Endometrial microvascular endothelial cells (primary cell): ENCODE results near the gene PRKCH. TPM values are rescaled to one million over a fixed set of nuclear protein-coding genes. Genes with fewer than 3 reads are reported as not detected.

Source experiments
- in situ Hi-C: cut with HindIII; loops from 2 replicates; pipeline ENCODE4 v1.10.0; 2017; ENCODE audit warnings: low sequenced_read_pairs, low pct_unique_long_range_greater_than_20kb; ENCODE audit errors: inconsistent ontology term
- total RNA-seq: library from RNA; depleted of rRNA; stranded (reverse); fragments of >200 nt; gene quantifications from one replicate; pipeline ENCODE4 v1.2.3, GENCODE V29; 2015; ENCODE audit errors: inconsistent ontology term

The PRKCH gene
- total RNA-seq, 1 donor from 2014 or later, result 116 TPM

DNA sequence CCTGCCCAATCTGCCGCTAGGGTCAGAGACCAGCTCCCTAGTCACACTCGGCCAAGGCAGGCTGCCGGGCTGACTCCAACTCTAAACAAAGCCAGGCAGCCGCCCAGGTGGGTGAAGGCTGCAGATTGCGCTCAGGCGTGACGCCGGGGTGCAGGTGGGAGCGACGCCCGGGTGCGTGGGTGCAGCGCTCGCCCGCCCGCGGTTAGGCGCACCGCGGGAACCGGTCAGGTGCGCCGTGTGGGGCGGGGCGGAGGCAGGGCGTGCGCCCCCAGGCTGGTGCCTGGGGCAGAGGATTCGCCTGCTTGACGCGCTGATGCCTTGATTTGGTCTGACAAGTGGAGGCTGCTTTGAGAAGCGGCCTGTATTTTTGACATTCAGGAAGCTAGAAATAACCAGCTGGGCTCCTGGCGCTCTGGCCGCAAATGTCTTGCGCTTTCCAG, 247.2 kb downstream of the PRKCH start:
- in situ Hi-C loops, result no loop called here

DNA sequence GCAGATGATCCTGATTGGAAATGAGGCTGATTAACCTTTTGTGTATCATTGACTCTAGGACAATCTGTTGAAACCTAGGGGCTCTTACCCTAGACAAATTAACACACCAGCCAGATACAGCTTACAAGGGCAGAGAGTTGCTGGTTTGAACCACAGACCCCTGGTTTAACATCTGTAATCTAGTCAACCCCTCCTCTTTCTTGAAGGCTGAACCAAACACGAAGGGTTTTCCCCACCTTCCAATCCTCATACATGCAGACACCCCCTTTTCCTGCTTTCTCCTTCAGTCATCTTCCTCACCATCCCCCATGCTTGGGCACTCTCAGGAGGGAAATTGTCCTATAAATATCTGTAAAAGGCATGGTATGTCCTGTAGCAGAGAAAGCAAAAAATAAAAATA, 247.9 kb downstream of the PRKCH start:
- in situ Hi-C loops, result no loop called here

- in situ Hi-C loops, result no loop called here
Observed at GRCh38 chr14:61569812-61570548, 248.6 kb downstream of the PRKCH start.

- in situ Hi-C loops, result no loop called here
Observed at GRCh38 chr14:61570549-61571290, 249.3 kb downstream of the PRKCH start.

- in situ Hi-C loops, result no loop called here
Observed at GRCh38 chr14:61571917-61572316, 250.5 kb downstream of the PRKCH start.

DNA sequence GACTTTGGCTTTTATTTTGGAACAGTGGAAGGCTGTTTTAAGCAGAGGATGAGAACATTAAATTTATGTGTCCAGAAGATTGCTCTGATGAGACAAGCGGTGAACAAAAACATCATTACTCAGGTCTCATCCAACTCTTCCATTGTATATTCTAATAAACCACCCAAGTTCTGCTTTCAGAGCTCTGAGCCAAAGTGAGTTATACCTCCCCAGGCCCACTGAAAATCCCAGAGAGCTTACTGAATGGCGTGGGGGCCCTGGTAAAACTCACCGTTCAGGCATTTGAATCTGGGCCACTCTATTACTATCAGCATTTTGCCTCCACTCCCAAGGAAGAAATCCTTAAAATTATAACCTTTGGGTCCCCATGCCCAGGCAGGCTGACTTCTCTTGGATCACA, 251.9 kb downstream of the PRKCH start:
- in situ Hi-C loops, result no loop called here

DNA sequence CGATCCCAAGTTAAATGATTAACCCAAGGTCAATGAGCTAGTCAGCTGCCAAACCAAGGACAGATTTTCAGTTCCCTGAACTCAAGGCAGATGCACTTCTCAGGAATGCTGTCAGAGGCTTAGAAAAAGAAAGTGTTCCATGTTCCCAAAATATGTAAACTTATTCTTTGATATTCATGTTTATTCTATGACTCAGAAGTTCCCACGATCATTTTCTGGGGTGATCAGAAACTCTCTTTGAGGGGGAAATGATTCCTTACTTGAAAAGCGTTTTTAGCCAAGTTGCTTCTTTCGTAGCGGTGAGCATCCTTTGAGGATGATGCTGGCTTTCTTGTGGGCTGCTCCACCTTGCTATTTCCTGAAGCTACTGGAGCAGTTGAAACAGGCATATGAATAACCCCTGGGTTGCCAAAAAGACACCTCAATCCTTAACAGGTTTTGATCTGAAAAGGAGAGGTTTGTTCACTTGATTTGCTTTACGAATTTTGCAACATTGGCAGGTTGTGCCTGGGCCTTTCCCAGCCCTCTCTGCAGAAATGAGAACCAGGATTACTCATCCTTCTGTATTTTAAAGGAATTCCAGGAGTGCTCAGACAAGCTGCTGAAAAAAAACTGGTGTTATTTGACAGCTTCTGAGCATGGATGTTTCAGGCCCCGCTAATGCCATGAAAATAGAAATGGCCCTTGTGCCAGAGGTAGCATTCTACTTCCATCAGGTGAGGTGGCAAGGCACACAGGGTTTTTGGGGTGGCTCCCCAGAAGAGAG, 252.6 kb downstream of the PRKCH start:
- in situ Hi-C loops, result no loop called here

- in situ Hi-C loops, result no loop called here
Observed at GRCh38 chr14:61574514-61574807, 253.1 kb downstream of the PRKCH start.

DNA sequence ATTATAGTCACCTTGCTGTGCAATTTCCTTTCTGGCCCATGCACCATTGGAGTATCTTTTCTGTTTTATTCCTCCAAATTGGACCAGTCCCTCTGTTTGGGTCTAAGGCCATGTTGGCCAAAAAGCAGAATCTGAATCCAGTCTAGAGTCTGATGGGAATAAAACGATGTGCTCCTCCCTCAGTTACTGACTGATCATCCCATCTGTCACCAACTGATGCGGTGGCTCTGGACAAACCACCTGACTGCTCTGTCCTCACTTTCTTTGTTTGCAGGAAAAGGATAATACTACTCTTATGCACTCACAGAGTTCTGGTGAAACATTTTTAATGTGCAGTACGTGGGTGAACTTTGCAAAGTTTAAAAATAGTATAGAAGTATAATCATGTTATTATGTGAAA, 253.7 kb downstream of the PRKCH start:
- in situ Hi-C loops, result no loop called here

DNA sequence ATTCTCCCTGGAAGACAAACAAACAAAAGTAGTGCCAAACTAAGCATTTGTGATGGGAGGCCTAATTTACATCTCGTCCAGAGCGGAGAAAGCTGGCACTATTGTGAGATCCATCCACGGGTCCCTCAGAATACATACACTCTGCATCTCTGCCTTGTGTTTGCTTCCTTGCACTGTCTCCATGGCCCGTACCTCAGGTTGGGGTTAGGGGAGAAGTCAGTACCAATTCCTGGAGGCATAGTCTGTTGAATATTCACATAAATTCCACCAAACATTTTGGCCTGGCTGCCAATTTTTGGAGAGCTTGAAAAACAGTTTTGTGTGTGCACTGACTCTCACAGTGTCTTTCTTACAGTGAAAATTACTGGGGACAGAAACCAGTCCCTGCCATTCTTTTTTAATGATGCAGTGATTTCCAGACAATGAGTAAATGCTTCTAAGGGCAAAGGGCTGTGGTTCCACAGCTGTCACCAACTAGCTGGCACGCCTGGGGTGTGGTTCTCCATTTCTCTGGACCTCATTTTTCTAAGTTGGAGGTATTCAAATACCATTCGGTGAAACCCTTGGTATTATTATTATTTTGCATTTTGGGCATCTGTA, 254.3 kb downstream of the PRKCH start:
- in situ Hi-C loops, result no loop called here

DNA sequence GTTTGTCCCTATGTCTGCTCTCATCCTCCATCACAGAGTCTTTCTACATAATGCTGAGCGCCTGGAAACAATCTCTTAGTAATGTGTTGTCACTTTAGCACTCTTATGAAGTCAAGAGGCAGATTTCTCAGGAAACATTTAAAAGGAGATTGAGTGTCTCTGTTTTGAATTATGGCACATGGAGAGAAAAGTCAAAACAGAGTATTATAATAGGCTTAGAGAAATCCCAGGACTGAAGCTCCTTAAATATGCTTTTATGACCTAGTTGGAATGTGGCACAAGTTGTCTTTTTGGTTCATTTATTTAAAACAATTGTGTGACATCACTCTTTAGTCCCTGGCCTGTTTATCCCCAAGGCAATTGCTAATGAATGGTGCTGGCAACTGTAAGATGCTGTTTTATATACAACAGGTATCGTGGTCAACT, 256.1 kb downstream of the PRKCH start:
- in situ Hi-C loops, result no loop called here

DNA sequence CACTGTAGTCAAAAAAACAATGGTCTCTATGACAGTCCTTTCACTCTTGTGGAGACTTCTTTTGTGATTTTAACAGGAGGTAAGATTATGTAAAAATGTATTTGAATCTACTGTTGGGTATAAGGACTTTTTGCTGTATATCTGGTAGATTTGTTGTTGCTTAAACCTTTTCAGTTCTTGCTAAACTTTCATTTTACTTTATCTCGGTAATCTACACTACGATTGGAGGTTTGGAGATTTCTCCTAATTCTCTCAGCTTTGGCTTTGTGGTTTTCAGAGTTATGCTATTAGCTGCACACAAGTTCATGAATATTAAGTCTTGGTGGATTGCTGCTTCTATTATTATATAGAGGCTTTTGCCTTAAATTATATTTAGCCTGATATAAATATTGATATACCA, 257.4 kb downstream of the PRKCH start:
- in situ Hi-C loops, result no loop called here

GRCh38 chr14:61581340-61581739, 260.0 kb downstream of the PRKCH start:
- in situ Hi-C loops, result no loop called here

- in situ Hi-C loops, result no loop called here
Observed at GRCh38 chr14:61581955-61582615, 260.7 kb downstream of the PRKCH start.

- in situ Hi-C loops, result no loop called here
Observed at GRCh38 chr14:61582815-61583214, 261.4 kb downstream of the PRKCH start.

GRCh38 chr14:61584331-61584741, 263.0 kb downstream of the PRKCH start:
- in situ Hi-C loops, result no loop called here

- in situ Hi-C loops, result no loop called here
Observed at GRCh38 chr14:61585598-61586543, 264.5 kb downstream of the PRKCH start.

- in situ Hi-C loops, result no loop called here
Observed at GRCh38 chr14:61586544-61587055, 265.2 kb downstream of the PRKCH start.
